SK-N-MC (cell line): Measurements from ENCODE around the gene ATP1A1.

Experiments
- EZH2 ChIP-seq: fragments of 200-600 bp; sonication (generic); IDR thresholded peaks from one replicate; pipeline ENCODE4 v1.6.1; 2017; ENCODE audit warnings: antibody characterized with exemption
- POLR2AphosphoS5 ChIP-seq: IDR thresholded peaks from 2 replicates; pipeline ENCODE4 v1.6.1; 2012; ENCODE audit warnings: mild to moderate bottlenecking, low read depth, low read length, borderline replicate concordance

- TF ChIP-seq EZH2 = no peak
- TF ChIP-seq POLR2AphosphoS5 = no peak
These were observed 80.4 kb downstream of the ATP1A1 start for GRCh38 chr1:116453481-116453880.
